Measurements from ENCODE around the gene IFIH1. TPM values are rescaled to one million over a fixed set of nuclear protein-coding genes. Genes with fewer than 3 reads are reported as not detected.

The IFIH1 gene
- total RNA-seq, 1 donor from 2014 or later, result 6.0 TPM

GRCh38 chr2:162257425-162257824 is 61.1 kb downstream of the IFIH1 start:
- Histone ChIP-seq H3K27me3 (ENCODE audit: low read depth) (no peaks in the 10 kb centered on the region), H3K27ac (replicated peaks) (no peak overlapping the region), H3K4me3 (no peak overlapping the region), H3K9me3 (replicated peaks) (no peaks in the 10 kb centered on the region), H3K4me1 (peaks cover 12% of the 10 kb centered on the region), H3K36me3 (no peaks in the 10 kb centered on the region)
- intact Hi-C loops (cut with micrococcal nuclease), result no loop called here
- TF ChIP-seq CTCF (IDR thresholded peaks at IDR 0.05; ENCODE audit: borderline replicate concordance), result no peak
- DNase-seq, result no peak

GRCh38 chr2:162256591-162256991 is 61.9 kb downstream of the IFIH1 start:
- Histone ChIP-seq H3K9me3 (replicated peaks) (no peaks in the 10 kb centered on the region), H3K4me3 (no peak overlapping the region), H3K4me1 (peaks cover 4% of the 10 kb centered on the region), H3K27me3 (ENCODE audit: low read depth) (no peaks in the 10 kb centered on the region), H3K27ac (replicated peaks) (no peak overlapping the region), H3K36me3 (no peaks in the 10 kb centered on the region)
- no peak for TF ChIP-seq CTCF (IDR thresholded peaks at IDR 0.05; ENCODE audit: borderline replicate concordance)
- no peak for DNase-seq
- intact Hi-C loops (cut with micrococcal nuclease), result no loop called here

- Histone ChIP-seq H3K27ac (replicated peaks) (no peak overlapping the region), H3K27me3 (ENCODE audit: low read depth) (no peaks in the 10 kb centered on the region), H3K9me3 (replicated peaks) (peaks cover 8% of the 10 kb centered on the region), H3K4me3 (no peak overlapping the region), H3K4me1 (no peaks in the 10 kb centered on the region), H3K36me3 (no peaks in the 10 kb centered on the region)
- no peak for DNase-seq
- intact Hi-C loops (cut with micrococcal nuclease), result no loop called here
- no peak for TF ChIP-seq CTCF (IDR thresholded peaks at IDR 0.05; ENCODE audit: borderline replicate concordance)
These were observed 64.1 kb downstream of the IFIH1 start for GRCh38 chr2:162254236-162254871.

- Histone ChIP-seq H3K9me3 (replicated peaks) (peaks cover 8% of the 10 kb centered on the region), H3K36me3 (no peaks in the 10 kb centered on the region), H3K27me3 (ENCODE audit: low read depth) (no peaks in the 10 kb centered on the region), H3K27ac (replicated peaks) (no peak overlapping the region), H3K4me1 (no peaks in the 10 kb centered on the region), H3K4me3 (no peak overlapping the region)
- no peak for DNase-seq
- no peak for TF ChIP-seq CTCF (IDR thresholded peaks at IDR 0.05; ENCODE audit: borderline replicate concordance)
- intact Hi-C loops (cut with micrococcal nuclease), result no loop called here
These were observed 65.0 kb downstream of the IFIH1 start for GRCh38 chr2:162253435-162253834.

GRCh38 chr2:162252153-162252552 is 66.3 kb downstream of the IFIH1 start:
- no peak for DNase-seq
- Histone ChIP-seq H3K36me3 (no peaks in the 10 kb centered on the region), H3K27ac (replicated peaks) (no peak overlapping the region), H3K27me3 (ENCODE audit: low read depth) (no peaks in the 10 kb centered on the region), H3K4me1 (no peaks in the 10 kb centered on the region), H3K4me3 (no peak overlapping the region), H3K9me3 (replicated peaks) (peaks cover 8% of the 10 kb centered on the region)
- intact Hi-C loops (cut with micrococcal nuclease), result no loop called here
- TF ChIP-seq CTCF (IDR thresholded peaks at IDR 0.05; ENCODE audit: borderline replicate concordance), result no peak
